Measurements from ENCODE around the gene EIF3D.

The EIF3D gene

DNA sequence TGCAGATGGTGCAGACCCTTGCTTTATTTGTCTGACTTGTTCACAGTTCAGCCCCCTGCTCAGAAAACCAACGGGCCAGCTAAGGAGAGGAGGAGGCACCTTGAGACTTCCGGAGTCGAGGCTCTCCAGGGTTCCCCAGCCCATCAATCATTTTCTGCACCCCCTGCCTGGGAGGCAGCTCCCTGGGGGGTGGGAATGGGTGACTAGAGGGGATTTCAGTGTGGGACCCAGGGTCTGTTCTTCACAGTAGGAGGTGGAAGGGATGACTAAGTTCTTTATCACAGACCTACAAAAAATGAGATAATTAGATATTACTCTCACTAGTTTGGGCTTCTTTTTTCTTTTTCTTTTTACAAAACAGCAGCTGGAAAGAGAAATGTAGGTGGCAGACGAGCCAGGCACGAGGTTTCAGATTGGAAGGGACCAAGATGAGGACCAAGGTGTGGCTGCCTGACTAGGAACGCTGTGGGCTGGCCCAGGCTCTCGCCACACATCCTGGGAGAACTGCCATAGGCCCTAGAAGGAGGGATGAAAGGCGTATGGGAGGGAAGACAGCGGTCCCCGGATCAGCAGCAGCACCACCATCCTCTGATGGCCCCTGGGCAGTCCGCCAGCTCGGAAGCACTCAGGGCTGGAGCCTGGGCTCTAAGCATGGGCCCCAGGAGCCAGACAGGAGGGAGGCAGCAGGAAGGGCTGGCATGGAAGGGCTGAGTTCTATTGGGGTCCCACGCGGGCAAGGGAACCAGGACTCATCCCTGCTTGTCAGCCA is 61.7 kb downstream of the EIF3D start:
- Histone ChIP-seq H3K36me3 (replicated peaks; ENCODE audit: low read depth, low read length) (peaks cover 23% of the 10 kb centered on the region), H2AFZ (ENCODE audit: low read depth, low read length) (no peak overlapping the region), H3K4me3 (ENCODE audit: low read length) (no peak overlapping the region), H4K20me1 (ENCODE audit: insufficient read depth, low read length) (no peaks in the 10 kb centered on the region), H3K4me1 (ENCODE audit: low read length) (no peaks in the 10 kb centered on the region), H3K4me2 (ENCODE audit: low read length) (no peak overlapping the region), H3K27ac (ENCODE audit: low read length) (no peak overlapping the region), H3K9ac (ENCODE audit: low read length) (no peak overlapping the region), H3K9me3 (ENCODE audit: insufficient read depth, low read length) (no peaks in the 10 kb centered on the region), H3K79me2 (ENCODE audit: low read length) (no peaks in the 10 kb centered on the region), H3K27me3 (ENCODE audit: low read depth, low read length) (no peaks in the 10 kb centered on the region)
- TF ChIP-seq, protein P1, sequence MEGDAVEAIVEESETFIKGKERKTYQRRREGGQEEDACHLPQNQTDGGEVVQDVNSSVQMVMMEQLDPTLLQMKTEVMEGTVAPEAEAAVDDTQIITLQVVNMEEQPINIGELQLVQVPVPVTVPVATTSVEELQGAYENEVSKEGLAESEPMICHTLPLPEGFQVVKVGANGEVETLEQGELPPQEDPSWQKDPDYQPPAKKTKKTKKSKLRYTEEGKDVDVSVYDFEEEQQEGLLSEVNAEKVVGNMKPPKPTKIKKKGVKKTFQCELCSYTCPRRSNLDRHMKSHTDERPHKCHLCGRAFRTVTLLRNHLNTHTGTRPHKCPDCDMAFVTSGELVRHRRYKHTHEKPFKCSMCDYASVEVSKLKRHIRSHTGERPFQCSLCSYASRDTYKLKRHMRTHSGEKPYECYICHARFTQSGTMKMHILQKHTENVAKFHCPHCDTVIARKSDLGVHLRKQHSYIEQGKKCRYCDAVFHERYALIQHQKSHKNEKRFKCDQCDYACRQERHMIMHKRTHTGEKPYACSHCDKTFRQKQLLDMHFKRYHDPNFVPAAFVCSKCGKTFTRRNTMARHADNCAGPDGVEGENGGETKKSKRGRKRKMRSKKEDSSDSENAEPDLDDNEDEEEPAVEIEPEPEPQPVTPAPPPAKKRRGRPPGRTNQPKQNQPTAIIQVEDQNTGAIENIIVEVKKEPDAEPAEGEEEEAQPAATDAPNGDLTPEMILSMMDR (IDR thresholded peaks at IDR 0.05; ENCODE audit: low read depth, low read length): no peak
- TF ChIP-seq EZH2phosphoT487 (IDR thresholded peaks at IDR 0.05; ENCODE audit: low read depth): no peak

GRCh38 chr22:36466258-36466657 is 62.7 kb downstream of the EIF3D start:
- no peaks in the 10 kb centered on the region for H3K79me2 ChIP-seq (ENCODE audit: low read length)
- H3K27ac ChIP-seq (ENCODE audit: low read length): no peak overlapping the region
- no peak overlapping the region for H3K4me3 ChIP-seq (ENCODE audit: low read length)
- no peaks in the 10 kb centered on the region for H3K4me1 ChIP-seq (ENCODE audit: low read length)
- no peaks in the 10 kb centered on the region for H4K20me1 ChIP-seq (ENCODE audit: insufficient read depth, low read length)
- no peaks in the 10 kb centered on the region for H3K27me3 ChIP-seq (ENCODE audit: low read depth, low read length)
- peaks cover 19% of the 10 kb centered on the region for H3K36me3 ChIP-seq (replicated peaks; ENCODE audit: low read depth, low read length)
- no peak overlapping the region for H3K9ac ChIP-seq (ENCODE audit: low read length)
- no peak overlapping the region for H2AFZ ChIP-seq (ENCODE audit: low read depth, low read length)
- H3K9me3 ChIP-seq (ENCODE audit: insufficient read depth, low read length): no peaks in the 10 kb centered on the region
- no peak for TF ChIP-seq EZH2phosphoT487 (IDR thresholded peaks at IDR 0.05; ENCODE audit: low read depth)
- TF ChIP-seq, protein P1 (IDR thresholded peaks at IDR 0.05; ENCODE audit: low read depth, low read length): no peak
- no peak overlapping the region for H3K4me2 ChIP-seq (ENCODE audit: low read length)

GRCh38 chr22:36465232-36466021 is 63.5 kb downstream of the EIF3D start:
- Histone ChIP-seq H3K4me3 (ENCODE audit: low read length) (no peak overlapping the region), H4K20me1 (ENCODE audit: insufficient read depth, low read length) (no peaks in the 10 kb centered on the region), H3K9me3 (ENCODE audit: insufficient read depth, low read length) (no peaks in the 10 kb centered on the region), H3K79me2 (ENCODE audit: low read length) (no peaks in the 10 kb centered on the region), H3K9ac (ENCODE audit: low read length) (no peak overlapping the region), H3K4me2 (ENCODE audit: low read length) (no peak overlapping the region), H3K36me3 (replicated peaks; ENCODE audit: low read depth, low read length) (peaks cover 14% of the 10 kb centered on the region), H3K27ac (ENCODE audit: low read length) (no peak overlapping the region), H3K27me3 (ENCODE audit: low read depth, low read length) (no peaks in the 10 kb centered on the region), H2AFZ (ENCODE audit: low read depth, low read length) (no peak overlapping the region), H3K4me1 (ENCODE audit: low read length) (no peaks in the 10 kb centered on the region)
- TF ChIP-seq, protein P1 (IDR thresholded peaks at IDR 0.05; ENCODE audit: low read depth, low read length): no peak
- no peak for TF ChIP-seq EZH2phosphoT487 (IDR thresholded peaks at IDR 0.05; ENCODE audit: low read depth)

DNA sequence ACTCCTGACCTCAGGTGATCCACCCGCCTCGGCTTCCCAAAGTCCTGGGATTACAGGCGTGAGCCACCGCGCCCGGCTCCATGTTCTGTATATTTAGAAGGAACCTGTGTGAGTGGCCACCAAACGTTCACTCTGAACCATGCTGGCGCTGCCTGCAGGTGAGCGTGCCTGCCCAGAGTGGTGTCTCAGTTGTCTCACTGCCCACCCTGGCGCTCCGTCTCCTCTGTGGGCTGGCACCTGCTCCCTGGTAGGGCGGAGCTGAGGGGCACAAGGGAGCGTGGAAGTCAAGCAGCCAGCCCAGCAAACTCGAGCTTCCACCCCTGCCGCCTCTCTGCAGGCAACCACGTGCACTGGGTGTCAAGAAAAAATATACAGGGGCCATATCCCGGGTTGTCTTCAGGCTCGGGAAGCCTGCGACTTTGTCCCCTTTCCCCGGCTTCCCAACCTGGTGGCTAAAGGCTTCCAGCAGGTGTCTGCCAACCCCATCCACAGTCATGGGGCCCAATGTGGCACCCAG is 64.2 kb downstream of the EIF3D start:
- H3K4me2 ChIP-seq (ENCODE audit: low read length): no peak overlapping the region
- no peak overlapping the region for H3K4me3 ChIP-seq (ENCODE audit: low read length)
- no peak overlapping the region for H3K9ac ChIP-seq (ENCODE audit: low read length)
- no peak overlapping the region for H2AFZ ChIP-seq (ENCODE audit: low read depth, low read length)
- no peaks in the 10 kb centered on the region for H3K4me1 ChIP-seq (ENCODE audit: low read length)
- no peaks in the 10 kb centered on the region for H3K9me3 ChIP-seq (ENCODE audit: insufficient read depth, low read length)
- no peak overlapping the region for H3K27ac ChIP-seq (ENCODE audit: low read length)
- H3K36me3 ChIP-seq (replicated peaks; ENCODE audit: low read depth, low read length): peaks cover 14% of the 10 kb centered on the region
- no peak for TF ChIP-seq EZH2phosphoT487 (IDR thresholded peaks at IDR 0.05; ENCODE audit: low read depth)
- TF ChIP-seq, protein P1 (IDR thresholded peaks at IDR 0.05; ENCODE audit: low read depth, low read length): no peak
- H3K79me2 ChIP-seq (ENCODE audit: low read length): no peaks in the 10 kb centered on the region
- H4K20me1 ChIP-seq (ENCODE audit: insufficient read depth, low read length): no peaks in the 10 kb centered on the region
- H3K27me3 ChIP-seq (ENCODE audit: low read depth, low read length): no peaks in the 10 kb centered on the region

All from OCI-LY3 (cell line).